ENCODE results near the gene PTPRN2.

- TF ChIP-seq CTCF (conservative IDR thresholded peaks at IDR 0.05), result no peak
- no peak for TF ChIP-seq EZH2 (IDR thresholded peaks at IDR 0.05; ENCODE audit: low read depth)
Measured at GRCh38 chr7:157667261-157667660, 920.4 kb downstream of the PTPRN2 start.

All from PC-9 (cell line).